WTC11 (cell line): ENCODE data around the gene ANKRD37. TPM values are rescaled to one million over a fixed set of nuclear protein-coding genes. Genes with fewer than 3 reads are reported as not detected.

Experiments used
- ATAC-seq: fragments of 200-7000 bp; cut with Tn5 transposase; 2 replicates; pipeline ENCODE4 v1.10.0; 2021; ENCODE audit warnings: mild to moderate bottlenecking, moderate library complexity
- CTCF ChIA-PET: fragments of 300-600 bp; sonication (Branson Sonifier 250); formaldehyde crosslinking; loops from one replicate; lab custom pipeline; 2021; ENCODE audit warnings: antibody characterized with exemption; lab: Charles Lee
- POLR2A ChIA-PET: fragments of 350-600 bp; sonication (Branson Sonifier 250); formaldehyde crosslinking; loops from one replicate; lab custom pipeline; 2021; ENCODE audit warnings: antibody characterized with exemption; lab: Charles Lee
- DNase-seq: peaks from one replicate; pipeline ENCODE4 v3.0.0; 2021; ENCODE audit warnings: low spot score
- H3K27ac Mint-ChIP-seq: 2 replicates; pipeline ENCODE4 v1.8.0; 2021; ENCODE audit warnings: mixed read lengths
- H3K27me3 Mint-ChIP-seq: 2 replicates; pipeline ENCODE4 v1.8.0; 2021; ENCODE audit warnings: low read depth, mild to moderate bottlenecking, moderate library complexity, mixed read lengths
- H3K36me3 Mint-ChIP-seq: 2 replicates; pipeline ENCODE4 v1.8.0; 2021; ENCODE audit warnings: mixed read lengths
- H3K4me1 Mint-ChIP-seq: 2 replicates; pipeline ENCODE4 v1.8.0; 2022; ENCODE audit warnings: mixed read lengths
- H3K4me3 Mint-ChIP-seq: 2 replicates; pipeline ENCODE4 v1.8.0; 2021; ENCODE audit warnings: mild to moderate bottlenecking, moderate library complexity, mixed read lengths
- H3K9me3 Mint-ChIP-seq: 2 replicates; pipeline ENCODE4 v1.8.0; 2021; ENCODE audit warnings: mixed read lengths
- E2F4 ChIP-seq: sonication (generic); formaldehyde crosslinking; IDR thresholded peaks from 2 replicates; pipeline ENCODE4 v1.8.1; 2022; ENCODE audit warnings: low read depth, mild to moderate bottlenecking, moderate library complexity, missing genetic modification reagents, borderline replicate concordance
- ERG ChIP-seq: fragments of 250-450 bp; sonication (Bioruptor Pico); IDR thresholded peaks from 2 replicates; pipeline ENCODE4 v1.8.0; 2021; ENCODE audit warnings: mild to moderate bottlenecking
- FOXP1 ChIP-seq: sonication (generic); formaldehyde crosslinking; IDR thresholded peaks from 2 replicates; pipeline ENCODE4 v1.8.0; 2022; ENCODE audit warnings: missing genetic modification reagents, mild to moderate bottlenecking, moderate library complexity, borderline replicate concordance
- FOXP4 ChIP-seq: sonication (generic); formaldehyde crosslinking; IDR thresholded peaks from 2 replicates; pipeline ENCODE4 v1.8.0; 2022; ENCODE audit warnings: mild to moderate bottlenecking, missing genetic modification reagents
- IRF2 ChIP-seq: sonication (generic); formaldehyde crosslinking; IDR thresholded peaks from 2 replicates; pipeline ENCODE4 v1.8.0; 2022; ENCODE audit warnings: low read depth, missing genetic modification reagents, borderline replicate concordance
- JAZF1 ChIP-seq: fragments of 250-450 bp; sonication (Bioruptor Pico); IDR thresholded peaks from 2 replicates; pipeline ENCODE4 v1.9.0; 2021; ENCODE audit warnings: moderate library complexity, mild to moderate bottlenecking, inconsistent platforms
- NR2C2 ChIP-seq: sonication (generic); formaldehyde crosslinking; IDR thresholded peaks from 2 replicates; pipeline ENCODE4 v1.8.0; 2022; ENCODE audit warnings: mild to moderate bottlenecking, missing genetic modification reagents
- TEAD1 ChIP-seq: sonication (generic); formaldehyde crosslinking; IDR thresholded peaks from 2 replicates; pipeline ENCODE4 v1.8.0; 2022; ENCODE audit warnings: mild to moderate bottlenecking, missing genetic modification reagents
- ZNF219 ChIP-seq: sonication (generic); formaldehyde crosslinking; IDR thresholded peaks from 2 replicates; pipeline ENCODE4 v1.8.0; 2023; ENCODE audit warnings: missing genetic modification reagents, mild to moderate bottlenecking, borderline replicate concordance
- ZNF232 ChIP-seq: sonication (generic); formaldehyde crosslinking; IDR thresholded peaks from 2 replicates; pipeline ENCODE4 v1.8.0; 2022; ENCODE audit warnings: mild to moderate bottlenecking, missing genetic modification reagents
- ZNF281 ChIP-seq: sonication (generic); formaldehyde crosslinking; IDR thresholded peaks from 2 replicates; pipeline ENCODE4 v1.8.0; 2023; ENCODE audit warnings: mild to moderate bottlenecking, missing genetic modification reagents
- total RNA-seq: library from RNA; stranded (reverse); gene quantifications from 3 replicates; pipeline ENCODE4 v1.2.3, GENCODE V29; 2021

The ANKRD37 gene
- total RNA-seq, 1 experiment from 2014 or later, result 3.0 TPM

- no peak for TF ChIP-seq FOXP4 (CRISPR knock-in tag)
- no peak for TF ChIP-seq JAZF1 (CRISPR knock-in tag)
- no peak for TF ChIP-seq ERG (CRISPR knock-in tag)
Measured at GRCh38 chr4:185357733-185358440, 38.8 kb upstream of the ANKRD37 start (continued).

GRCh38 chr4:185358514-185358913 lies 38.1 kb upstream of the ANKRD37 start:
- ATAC-seq (no peak), DNase-seq (no peak)
- peaks cover 7% of the 10 kb centered on the region; the same call in 1 of the 2 replicates for H3K36me3 Mint-ChIP-seq
- no peak overlapping the region for H3K27ac Mint-ChIP-seq
- ChIA-PET CTCF (no interaction called here), POLR2A (interaction anchor here (0.7 kb wide), 2 partner anchors 75 to 1247 kb away, joined by 3 read pairs; no protein-coding TSS in a partner anchor)
- H3K27me3 Mint-ChIP-seq, result no peaks in the 10 kb centered on the region
- no peak for TF ChIP-seq IRF2 (CRISPR knock-in tag)
- no peak overlapping the region for H3K4me3 Mint-ChIP-seq
- H3K4me1 Mint-ChIP-seq, result peaks cover 10% of the 10 kb centered on the region
- no peaks in the 10 kb centered on the region for H3K9me3 Mint-ChIP-seq

- ChIA-PET CTCF (no interaction called here), POLR2A (interaction anchor here (0.7 kb wide), 2 partner anchors 75 to 1247 kb away, joined by 3 read pairs; no protein-coding TSS in a partner anchor)
- Mint-ChIP-seq H3K4me3 (no peak overlapping the region), H3K36me3 (peaks cover 7% of the 10 kb centered on the region; the same call in 1 of the 2 replicates), H3K27me3 (no peaks in the 10 kb centered on the region), H3K9me3 (no peaks in the 10 kb centered on the region), H3K4me1 (peaks cover 10% of the 10 kb centered on the region), H3K27ac (no peak overlapping the region)
- DNase-seq, result no peak
- no peak for TF ChIP-seq ZNF281 (CRISPR knock-in tag)
- no peak for ATAC-seq
Measured at GRCh38 chr4:185358959-185359358, 37.7 kb upstream of the ANKRD37 start.

GRCh38 chr4:185359767-185360446 lies 36.7 kb upstream of the ANKRD37 start:
- H3K27me3 Mint-ChIP-seq, result no peaks in the 10 kb centered on the region
- H3K27ac Mint-ChIP-seq, result no peak overlapping the region
- peaks cover 10% of the 10 kb centered on the region for H3K4me1 Mint-ChIP-seq
- TF ChIP-seq ZNF219 (CRISPR knock-in tag) (no peak), FOXP1 (CRISPR knock-in tag) (no peak), NR2C2 (no peak), E2F4 (no peak), ZNF232 (CRISPR knock-in tag) (no peak), TEAD1 (CRISPR knock-in tag) (no peak)
- TF ChIP-seq, all 79 proteins: peak for 0
- no peak for ATAC-seq
- POLR2A ChIA-PET, result no interaction called here
- Mint-ChIP-seq H3K4me3 (no peak overlapping the region), H3K36me3 (peaks cover 7% of the 10 kb centered on the region; the same call in 1 of the 2 replicates), H3K9me3 (no peaks in the 10 kb centered on the region)
- CTCF ChIA-PET, result no interaction called here
- DNase-seq, result no peak
